GM10266 (cell line): ENCODE measurements around the gene RELB.

ENCODE experiments used
- DNase-seq: peaks from one replicate; pipeline ENCODE4 v3.0.0; 2012; ENCODE audit errors: extremely low spot score
- TF ChIP-seq, protein P1 (sequence below): IDR thresholded peaks from 2 replicates; pipeline ENCODE4 v1.5.1; 2012; ENCODE audit warnings: mild to moderate bottlenecking, low read depth; ENCODE audit not compliant: control insufficient read depth, insufficient read depth; ENCODE audit errors: missing control alignments

RELB gene

DNA sequence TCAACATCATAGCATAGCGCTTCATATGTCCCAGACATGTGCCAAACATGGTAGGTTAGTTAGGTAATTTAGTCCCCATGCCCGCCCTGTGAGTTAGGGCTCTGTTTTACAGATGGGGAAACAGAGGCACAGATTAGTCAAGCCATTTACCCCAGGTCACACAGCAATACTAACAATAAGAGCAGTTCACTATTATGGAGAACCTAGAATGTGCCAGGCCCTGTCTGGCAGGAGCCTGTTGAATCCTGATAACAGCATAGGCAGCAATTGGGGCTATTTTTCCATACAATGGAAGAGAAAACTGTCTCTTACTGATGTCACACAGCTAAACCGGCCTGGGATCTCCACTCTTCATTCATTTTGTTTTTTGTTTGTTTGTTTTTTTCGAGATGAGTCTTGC is 85.2 kb downstream of the RELB start:
- TF ChIP-seq, protein P1, sequence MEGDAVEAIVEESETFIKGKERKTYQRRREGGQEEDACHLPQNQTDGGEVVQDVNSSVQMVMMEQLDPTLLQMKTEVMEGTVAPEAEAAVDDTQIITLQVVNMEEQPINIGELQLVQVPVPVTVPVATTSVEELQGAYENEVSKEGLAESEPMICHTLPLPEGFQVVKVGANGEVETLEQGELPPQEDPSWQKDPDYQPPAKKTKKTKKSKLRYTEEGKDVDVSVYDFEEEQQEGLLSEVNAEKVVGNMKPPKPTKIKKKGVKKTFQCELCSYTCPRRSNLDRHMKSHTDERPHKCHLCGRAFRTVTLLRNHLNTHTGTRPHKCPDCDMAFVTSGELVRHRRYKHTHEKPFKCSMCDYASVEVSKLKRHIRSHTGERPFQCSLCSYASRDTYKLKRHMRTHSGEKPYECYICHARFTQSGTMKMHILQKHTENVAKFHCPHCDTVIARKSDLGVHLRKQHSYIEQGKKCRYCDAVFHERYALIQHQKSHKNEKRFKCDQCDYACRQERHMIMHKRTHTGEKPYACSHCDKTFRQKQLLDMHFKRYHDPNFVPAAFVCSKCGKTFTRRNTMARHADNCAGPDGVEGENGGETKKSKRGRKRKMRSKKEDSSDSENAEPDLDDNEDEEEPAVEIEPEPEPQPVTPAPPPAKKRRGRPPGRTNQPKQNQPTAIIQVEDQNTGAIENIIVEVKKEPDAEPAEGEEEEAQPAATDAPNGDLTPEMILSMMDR = no peak
- DNase-seq = no peak

DNA sequence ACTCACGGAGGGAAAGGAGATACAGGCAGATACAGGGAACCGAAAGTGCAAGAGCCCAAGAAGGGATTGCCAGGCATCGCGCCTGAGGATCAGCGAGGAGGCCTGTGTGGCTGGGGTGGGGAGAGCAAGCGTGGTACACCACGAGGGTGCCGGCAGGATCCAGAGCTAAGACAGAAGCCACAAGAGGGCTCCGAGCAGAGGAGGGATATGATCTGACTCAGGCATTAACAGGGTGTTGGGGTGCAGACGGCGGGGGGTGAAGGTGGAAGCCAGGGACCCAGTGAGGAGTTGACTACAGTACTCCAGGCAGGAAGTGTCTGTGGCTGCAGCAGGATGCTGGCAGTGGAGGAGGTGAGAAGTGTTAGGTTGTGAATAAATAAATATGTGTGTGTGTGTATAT is 86.3 kb downstream of the RELB start:
- no peak for DNase-seq
- TF ChIP-seq, protein P1 = no peak
